HepG2 (cell line): ENCODE results near the gene TRAF3. TPM values are rescaled to one million over a fixed set of nuclear protein-coding genes. Genes with fewer than 3 reads are reported as not detected.

Experiments used
- ATAC-seq: fragments of 200-7000 bp; cut with Tn5 transposase; 3 replicates; pipeline ENCODE4 v1.9.1; 2020; ENCODE audit warnings: mild to moderate bottlenecking, moderate library complexity
- BruUV-seq: library from RNA; stranded (reverse); fragments of 400-500 nt; replicated peaks from 2 replicates; lab custom pipeline; 2021; lab: Mats Ljungman, UMichigan
- CTCF ChIA-PET: fragments of 300-600 bp; formaldehyde crosslinking; extraction: SDS; loops from one replicate; lab custom pipeline; 2021; ENCODE audit warnings: low total read pairs, inconsistent platforms, low intra/inter-chr PET ratio; lab: Yijun Ruan, JAX
- POLR2A ChIA-PET: fragments of 350-600 bp; sonication (Branson Sonifier 250); formaldehyde crosslinking; loops from one replicate; lab custom pipeline; 2020; ENCODE audit warnings: antibody characterized with exemption, inconsistent platforms; lab: Yijun Ruan, JAX
- DNase-seq: peaks from one replicate; pipeline ENCODE4 v3.0.0-alpha.2; 2015; ENCODE audit warnings: low spot score
- FAIRE-seq: peaks from 3 replicates; lab custom pipeline; 2011; peaks lifted over from hg19 to GRCh38; lab: Jason Lieb, UNC
- H2AFZ ChIP-seq: one replicate; pipeline ENCODE4 v1.6.1; 2011; ENCODE audit warnings: low read length, inconsistent platforms
- H3K27ac ChIP-seq: fragments of 300-600 bp; 3 replicates; pipeline ENCODE4 v1.8.0; 2011; ENCODE audit warnings: mixed run types, mild to moderate bottlenecking, mixed read lengths, low read length, inconsistent platforms; ENCODE audit not compliant: insufficient read depth; ENCODE audit errors: extremely low read length
- H3K27me3 ChIP-seq, 2 experiments: fragments of 200-600 bp in 1 of 2; 2 replicates in 1 of 2; 3 replicates in 1 of 2; pipeline versions ENCODE4 v1.6.0 to v1.8.0; 2011; ENCODE audit warnings: low read length in 2 of 2, mild to moderate bottlenecking in 2 of 2, moderate library complexity in 2 of 2, inconsistent platforms in 1 of 2; ENCODE audit not compliant: insufficient read depth in 2 of 2, control insufficient read depth in 1 of 2
- H3K36me3 ChIP-seq, 2 experiments: fragments of 200-600 bp in 1 of 2; replicated peaks in 1 of 2; 2 replicates in 1 of 2; 3 replicates in 1 of 2; pipeline versions ENCODE4 v1.5.1 to v1.8.0; 2011; ENCODE audit warnings: low read length in 2 of 2, inconsistent platforms in 1 of 2; ENCODE audit not compliant: insufficient read depth in 2 of 2, control insufficient read depth in 1 of 2
- H3K4me1 ChIP-seq: 2 replicates; pipeline ENCODE4 v1.5.1; 2012; ENCODE audit warnings: low read length, inconsistent platforms; ENCODE audit not compliant: insufficient read depth
- H3K4me2 ChIP-seq: 2 replicates; pipeline ENCODE4 v1.6.0; 2011; ENCODE audit warnings: low read depth, low read length, inconsistent platforms
- H3K4me3 ChIP-seq, 3 experiments: fragments of 200-600 bp in 1 of 3; sonication (generic), shearing (Covaris generic) in 1 of 3; replicated peaks in 1 of 3; 2 replicates each; pipeline ENCODE4 v1.5.1; 2011 to 2016; ENCODE audit warnings: low read length in 3 of 3, inconsistent platforms in 2 of 3, low read depth in 2 of 3, mild to moderate bottlenecking in 2 of 3, control low read depth in 1 of 3, mixed read lengths in 1 of 3; ENCODE audit not compliant: insufficient read depth in 1 of 3
- H3K79me2 ChIP-seq: one replicate; pipeline ENCODE4 v1.6.1; 2011; ENCODE audit warnings: low read length, inconsistent platforms; ENCODE audit not compliant: insufficient read depth
- H3K9ac ChIP-seq: 2 replicates; pipeline ENCODE4 v1.6.0; 2011; ENCODE audit warnings: mild to moderate bottlenecking, low read depth, low read length, inconsistent platforms; ENCODE audit not compliant: insufficient read depth
- H3K9me3 ChIP-seq: 2 replicates; pipeline ENCODE4 v1.5.1; 2012; ENCODE audit warnings: mild to moderate bottlenecking, low read length
- H4K20me1 ChIP-seq: 2 replicates; pipeline ENCODE4 v1.6.0; 2011; ENCODE audit warnings: inconsistent platforms, mild to moderate bottlenecking, low read length, moderate library complexity; ENCODE audit not compliant: insufficient read depth
- FOSL2 ChIP-seq: sonication (generic); formaldehyde crosslinking; IDR thresholded peaks from 2 replicates; pipeline ENCODE4 v1.4.0; 2020; ENCODE audit warnings: missing genetic modification reagents
- NCOA2 ChIP-seq: sonication (generic); formaldehyde crosslinking; IDR thresholded peaks from 2 replicates; pipeline ENCODE4 v1.8.0; 2022; ENCODE audit warnings: inconsistent platforms
- ZBTB8A ChIP-seq: sonication (generic); formaldehyde crosslinking; IDR thresholded peaks from 2 replicates; pipeline ENCODE4 v1.4.0; 2020; ENCODE audit warnings: mild to moderate bottlenecking, low read depth, missing genetic modification reagents, borderline replicate concordance
- ZNF17 ChIP-seq: sonication (generic); formaldehyde crosslinking; IDR thresholded peaks from 2 replicates; pipeline ENCODE4 v1.5.0; 2020; ENCODE audit warnings: mild to moderate bottlenecking, missing genetic modification reagents
- ZNF44 ChIP-seq: sonication (generic); formaldehyde crosslinking; IDR thresholded peaks from 2 replicates; pipeline ENCODE4 v1.5.1; 2020; ENCODE audit warnings: mild to moderate bottlenecking, missing genetic modification reagents
- ZNF605 ChIP-seq: sonication (generic); formaldehyde crosslinking; IDR thresholded peaks from 2 replicates; pipeline ENCODE4 v1.8.0; 2022; ENCODE audit warnings: mild to moderate bottlenecking, missing genetic modification reagents
- WGBS: methylation state at CpG from one replicate; pipeline ENCODE4 v1.1.6; 2017; ENCODE audit warnings: low lambda C conversion rate; 5-methylcytosine and 5-hydroxymethylcytosine counted together
- in situ Hi-C: cut with HindIII; loops from 2 replicates; pipeline ENCODE4 v1.10.0; 2017; ENCODE audit warnings: low pct_unique_long_range_greater_than_20kb; ENCODE audit not compliant: extremely low pct_ligation_motif_present
- intact Hi-C: fragments of 100-400 bp; cut with micrococcal nuclease; formaldehyde crosslinking; loops from one replicate; pipeline ENCODE4 v1.10.0; 2022; ENCODE audit not compliant: unreplicated experiment
- polyA plus RNA-seq, 8 experiments: library from polyadenylated mRNA; depleted of rRNA in 3 of 8; stranded (reverse) in 7 of 8; unstranded in 1 of 8; fragments of >200 nt; fragmentation: Illumina TruSeq in 4 of 8; extraction: Trizol in 4 of 8; gene quantifications; 2 replicates each; pipeline versions ENCODE4 v1.2.1 to v1.2.3, GENCODE V29; 2011 to 2016; ENCODE audit warnings: low read depth in 4 of 8, missing spikeins in 1 of 8, mixed read lengths in 1 of 8; ENCODE audit not compliant: insufficient read depth in 1 of 8
- total RNA-seq, 5 experiments: library from RNA; depleted of rRNA; stranded (reverse); fragments of >200 nt; fragmentation: Illumina TruSeq; extraction: Trizol; gene quantifications; 2 replicates each; pipeline ENCODE4 v1.2.3, GENCODE V29; 2016; ENCODE audit warnings: low read depth in 1 of 5

TRAF3 gene
- total and polyA plus RNA-seq, 2 of the 13 experiments (the other 11 are each of a cell fraction or from before 2014, with no cell fraction given) = 6.9 to 12.2 TPM

DNA sequence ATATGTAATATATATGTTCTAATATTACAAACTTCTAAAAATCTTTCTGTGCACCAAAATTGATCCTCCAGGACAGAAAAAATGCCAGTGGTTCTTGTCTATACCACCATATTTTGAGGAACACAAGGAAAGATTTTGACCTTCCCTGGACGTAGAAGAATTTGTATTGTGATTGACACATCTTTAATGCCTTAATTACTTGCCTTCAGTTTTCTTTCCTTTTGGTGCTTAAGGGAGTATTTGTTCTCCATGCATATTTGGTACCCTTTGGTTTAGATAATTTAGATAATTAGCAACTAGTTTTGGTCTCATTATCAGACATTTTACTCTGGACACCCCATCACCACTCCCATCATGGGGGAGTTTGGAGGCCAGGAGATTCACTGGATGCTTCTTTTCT lies 27.6 kb downstream of the TRAF3 start:
- Histone ChIP-seq H3K9ac (no peak overlapping the region), H3K9me3 (no peaks in the 10 kb centered on the region), H3K4me3 (no peak overlapping the region), H3K4me2 (no peak overlapping the region), H4K20me1 (no peaks in the 10 kb centered on the region), H2AFZ (no peak overlapping the region), H3K36me3 (no peaks in the 10 kb centered on the region), H3K27ac (no peak overlapping the region), H3K4me1 (peaks cover 9% of the 10 kb centered on the region), H3K27me3 (no peaks in the 10 kb centered on the region), H3K79me2 (no peaks in the 10 kb centered on the region)
- intact Hi-C loops (no loop called here), in situ Hi-C loops (no loop called here)
- FAIRE-seq = no peak
- no peak for DNase-seq
- TF ChIP-seq ZNF605 (CRISPR knock-in tag) (no peak), ZNF44 (CRISPR knock-in tag) (no peak)
- WGBS = 97% methylated on average over 1 of the region's 1 CpG
- POLR2A ChIA-PET = no interaction called here
- ATAC-seq = no peak
- CTCF ChIA-PET = no interaction called here
- BruUV-seq = no TSS peak

DNA sequence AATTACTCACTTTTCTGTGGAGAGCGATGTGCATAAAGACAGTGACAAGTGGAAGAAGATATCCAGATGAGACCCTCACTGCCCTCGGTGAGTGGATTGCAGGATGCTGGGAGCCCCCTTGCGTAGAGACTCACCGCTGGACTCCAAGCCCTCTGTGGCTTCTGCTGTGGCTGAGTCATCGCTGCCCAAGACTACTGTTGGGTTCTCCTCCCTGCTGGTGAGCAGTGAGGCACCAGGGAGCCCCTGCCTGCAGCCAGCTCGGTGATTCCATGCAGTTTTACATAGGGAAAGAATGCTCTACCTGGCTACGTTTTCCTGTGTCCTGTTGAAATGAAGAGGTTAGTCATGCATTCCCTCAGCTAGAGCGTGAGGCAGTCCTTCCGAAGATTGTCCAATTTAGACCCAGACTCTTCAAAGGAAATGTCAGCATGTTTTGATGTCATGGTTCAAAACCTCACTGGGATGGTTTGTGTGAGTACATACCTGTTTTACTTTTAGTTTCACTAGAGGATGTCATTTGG lies 28.2 kb downstream of the TRAF3 start:
- Histone ChIP-seq H3K4me1 (peaks cover 15% of the 10 kb centered on the region), H3K9me3 (no peaks in the 10 kb centered on the region), H3K4me3 (no peak overlapping the region), H4K20me1 (no peaks in the 10 kb centered on the region), H3K4me2 (no peak overlapping the region), H3K27me3 (no peaks in the 10 kb centered on the region), H3K27ac (no peak overlapping the region), H2AFZ (no peak overlapping the region), H3K9ac (no peak overlapping the region), H3K79me2 (no peaks in the 10 kb centered on the region), H3K36me3 (no peaks in the 10 kb centered on the region)
- POLR2A ChIA-PET = no interaction called here
- in situ Hi-C loops (no loop called here), intact Hi-C loops (no loop called here)
- no TSS peak for BruUV-seq
- FAIRE-seq = no peak
- no peak for DNase-seq
- WGBS = 98% methylated on average over 9 of the region's 9 CpGs
- CTCF ChIA-PET = no interaction called here
- no peak for TF ChIP-seq NCOA2 (CRISPR knock-in tag)
- no peak for TF ChIP-seq ZBTB8A (CRISPR knock-in tag)
- TF ChIP-seq ZNF17 (CRISPR knock-in tag) = no peak
- TF ChIP-seq FOSL2 (CRISPR knock-in tag) = peak; percentile 49; the same call in 1 of the 2 replicates
- peak; percentile 29; the same call in 2 of the 3 replicates for ATAC-seq
